Cardiac muscle cell (in vitro differentiated cells and primary cell): ENCODE results near the gene RAB4B. TPM values are rescaled to one million over a fixed set of nuclear protein-coding genes. Genes with fewer than 3 reads are reported as not detected.

Source experiments
- DNase-seq, 2 donors: peaks; one replicate each; pipeline versions ENCODE4 v3.0.0 to v3.0.0-alpha.2; 2010 to 2017; ENCODE audit warnings: low read depth in 1 of 2, low spot score in 1 of 2
- H3K27ac ChIP-seq: fragments of 200-600 bp; sonication (generic); 2 replicates; pipeline ENCODE4 v1.5.1; 2016
- H3K27me3 ChIP-seq: fragments of 200-600 bp; sonication (generic); 2 replicates; pipeline ENCODE4 v1.6.0; 2016; ENCODE audit warnings: control low read depth
- H3K36me3 ChIP-seq: fragments of 200-600 bp; sonication (generic); 2 replicates; pipeline ENCODE4 v1.5.1; 2016; ENCODE audit warnings: control low read depth
- H3K4me1 ChIP-seq: fragments of 200-600 bp; sonication (generic); 2 replicates; pipeline ENCODE4 v1.8.1; 2017; ENCODE audit warnings: low read depth, mild to moderate bottlenecking, mixed run types
- H3K4me3 ChIP-seq: fragments of 200-600 bp; sonication (generic); 2 replicates; pipeline ENCODE4 v1.5.1; 2016; ENCODE audit warnings: mild to moderate bottlenecking
- H3K9me3 ChIP-seq: fragments of 200-600 bp; sonication (generic); 2 replicates; pipeline ENCODE4 v1.5.1; 2017; ENCODE audit warnings: low read depth, mild to moderate bottlenecking, control low read depth
- CTCF ChIP-seq: IDR thresholded peaks from 2 replicates; pipeline ENCODE4 v1.5.1; 2012; ENCODE audit warnings: low read depth, mild to moderate bottlenecking, low read length
- polyA plus RNA-seq: library from polyadenylated mRNA; unstranded; fragments of >200 nt; fragmentation: Nextera tagmentation; extraction: Ambion mirVana; gene quantifications from 2 replicates; pipeline ENCODE4 v1.2.1, GENCODE V29; 2016
- total RNA-seq: library from RNA; depleted of rRNA; stranded (reverse); fragments of >200 nt; gene quantifications from 2 replicates; pipeline ENCODE4 v1.2.3, GENCODE V29; 2016

Gene RAB4B
- total and polyA plus RNA-seq, 2 experiments from 2014 or later, result 15.8 to 38.9 TPM

GRCh38 chr19:40737102-40737644 lies 40.9 kb upstream of the RAB4B start:
- Histone ChIP-seq H3K4me3 (no peak overlapping the region), H3K4me1 (no peaks in the 10 kb centered on the region), H3K27me3 (no peaks in the 10 kb centered on the region), H3K9me3 (no peaks in the 10 kb centered on the region), H3K36me3 (peaks cover 29% of the 10 kb centered on the region), H3K27ac (no peak overlapping the region)
- no peak for DNase-seq
- TF ChIP-seq CTCF, result no peak

DNA sequence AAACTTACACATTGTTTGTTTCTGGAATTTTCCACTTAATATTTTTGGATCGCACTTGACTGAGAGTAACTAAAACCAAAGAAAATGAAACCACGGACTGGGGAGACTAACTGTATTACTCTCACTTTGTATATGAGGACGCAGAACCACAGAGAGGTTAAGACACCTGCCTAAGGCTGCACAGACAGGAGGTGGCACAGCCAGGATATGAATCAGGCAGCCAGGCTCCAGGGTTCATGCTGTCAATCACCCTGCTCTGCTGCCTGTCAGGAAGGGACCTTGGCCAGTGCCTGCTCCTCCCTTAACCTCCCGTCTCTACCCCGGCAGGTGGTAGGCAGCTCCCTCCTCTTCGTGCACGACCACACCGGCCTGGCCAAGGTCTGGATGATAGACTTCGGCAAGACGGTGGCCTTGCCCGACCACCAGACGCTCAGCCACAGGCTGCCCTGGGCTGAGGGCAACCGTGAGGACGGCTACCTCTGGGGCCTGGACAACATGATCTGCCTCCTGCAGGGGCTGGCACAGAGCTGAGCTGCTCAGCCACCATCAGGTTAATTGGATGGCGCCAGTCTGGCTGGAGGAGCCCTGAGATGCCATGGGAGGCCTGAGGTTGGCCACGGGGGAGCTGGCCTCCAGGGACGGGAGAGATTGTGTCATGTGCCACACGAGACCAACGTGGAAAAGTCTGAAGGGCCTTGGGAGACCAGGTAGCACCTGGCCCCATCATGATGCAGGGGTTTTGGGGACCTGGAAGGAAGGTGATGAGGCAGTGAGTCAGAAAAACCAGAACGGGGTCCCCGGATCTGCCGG lies 38.8 kb upstream of the RAB4B start:
- no peak for TF ChIP-seq CTCF
- Histone ChIP-seq H3K27me3 (no peaks in the 10 kb centered on the region), H3K27ac (peak overlapping the region; percentile 28), H3K4me1 (no peaks in the 10 kb centered on the region), H3K9me3 (no peaks in the 10 kb centered on the region), H3K4me3 (no peak overlapping the region), H3K36me3 (peaks cover 16% of the 10 kb centered on the region)
- no peak for DNase-seq

GRCh38 chr19:40739871-40740703 lies 38.0 kb upstream of the RAB4B start:
- DNase-seq, result no peak
- peaks cover 16% of the 10 kb centered on the region for H3K36me3 ChIP-seq
- no peak overlapping the region for H3K4me3 ChIP-seq
- H3K9me3 ChIP-seq, result no peaks in the 10 kb centered on the region
- no peak for TF ChIP-seq CTCF
- peak overlapping the region; percentile 50 for H3K27ac ChIP-seq
- no peaks in the 10 kb centered on the region for H3K4me1 ChIP-seq
- no peaks in the 10 kb centered on the region for H3K27me3 ChIP-seq

DNA sequence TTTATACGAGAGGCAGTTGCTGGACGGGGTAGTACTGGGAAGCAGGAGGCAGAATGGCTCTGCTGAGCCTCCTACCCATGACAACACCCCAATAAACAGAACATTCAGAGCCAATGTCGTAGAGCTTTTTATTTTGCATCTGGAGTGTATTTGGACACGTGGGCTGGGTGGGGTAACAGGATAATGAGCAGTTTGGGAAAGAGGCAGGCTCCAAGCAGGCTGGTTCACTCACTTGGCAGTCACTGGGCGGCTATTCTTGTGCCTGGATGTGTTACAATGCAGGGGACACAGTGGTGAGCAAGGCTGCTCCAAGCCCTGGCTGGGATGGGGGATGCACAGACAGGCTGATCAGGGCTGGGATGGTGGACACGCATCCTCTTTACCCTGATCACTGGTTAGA lies 37.3 kb upstream of the RAB4B start:
- Histone ChIP-seq H3K4me1 (no peaks in the 10 kb centered on the region), H3K27ac (peak overlapping the region; percentile 50), H3K27me3 (no peaks in the 10 kb centered on the region)

More for the DNA sequence above, 37.3 kb upstream of the RAB4B start:
- no peak overlapping the region for H3K4me3 ChIP-seq
- no peak for DNase-seq
- H3K36me3 ChIP-seq, result peaks cover 11% of the 10 kb centered on the region
- H3K9me3 ChIP-seq, result no peaks in the 10 kb centered on the region
- no peak for TF ChIP-seq CTCF
